H9 (cell line): Measurements from ENCODE around the gene CCDC7. TPM values are rescaled to one million over a fixed set of nuclear protein-coding genes. Genes with fewer than 3 reads are reported as not detected.

Experiments
- DNase-seq: peaks from one replicate; pipeline ENCODE4 v3.0.0-alpha.2; 2017
- H2AFZ ChIP-seq: one replicate; pipeline ENCODE4 v1.6.1; 2013; ENCODE audit warnings: mild to moderate bottlenecking, low read length, control low read depth, moderate library complexity
- H2AK5ac ChIP-seq: 2 replicates; pipeline ENCODE4 v1.6.1; 2013; ENCODE audit warnings: low read length, control low read depth, mixed read lengths; ENCODE audit not compliant: insufficient read length
- H2BK120ac ChIP-seq: one replicate; pipeline ENCODE4 v1.6.1; 2013; ENCODE audit warnings: low read depth, mild to moderate bottlenecking, low read length, control low read depth, inconsistent platforms; ENCODE audit not compliant: poor library complexity, severe bottlenecking
- H2BK12ac ChIP-seq: 2 replicates; pipeline ENCODE4 v1.6.1; 2013; ENCODE audit warnings: low read length, control low read depth, mixed read lengths, low read depth; ENCODE audit not compliant: insufficient read length
- H2BK15ac ChIP-seq: 2 replicates; pipeline ENCODE4 v1.6.1; 2013; ENCODE audit warnings: low read depth, low read length, control low read depth
- H2BK20ac ChIP-seq: one replicate; pipeline ENCODE4 v1.6.1; 2013; ENCODE audit warnings: low read depth, mild to moderate bottlenecking, low read length, control low read depth, inconsistent platforms; ENCODE audit not compliant: poor library complexity, severe bottlenecking
- H2BK5ac ChIP-seq: 2 replicates; pipeline ENCODE4 v1.6.1; 2013; ENCODE audit warnings: low read length, control low read depth, mixed read lengths; ENCODE audit not compliant: insufficient read length
- H3K14ac ChIP-seq: 2 replicates; pipeline ENCODE4 v1.6.1; 2013; ENCODE audit warnings: low read length, control low read depth; ENCODE audit not compliant: insufficient read depth
- H3K18ac ChIP-seq: 2 replicates; pipeline ENCODE4 v1.6.1; 2013; ENCODE audit warnings: low read depth, mild to moderate bottlenecking, mixed read lengths, low read length, control low read depth; ENCODE audit not compliant: insufficient read length
- H3K23ac ChIP-seq: 2 replicates; pipeline ENCODE4 v1.6.1; 2013; ENCODE audit warnings: low read length, control low read depth, mixed read lengths, low read depth; ENCODE audit not compliant: insufficient read length
- H3K23me2 ChIP-seq: 2 replicates; pipeline ENCODE4 v1.6.1; 2013; ENCODE audit warnings: low read depth, mild to moderate bottlenecking, mixed read lengths, low read length, control low read depth; ENCODE audit not compliant: insufficient read length, poor library complexity, severe bottlenecking
- H3K27ac ChIP-seq: 2 replicates; pipeline ENCODE4 v1.5.1; 2013; ENCODE audit warnings: low read length, control low read depth, mixed read lengths, low read depth; ENCODE audit not compliant: insufficient read length
- H3K27me3 ChIP-seq: 2 replicates; pipeline ENCODE4 v1.6.1; 2013; ENCODE audit warnings: low read length, control low read depth, inconsistent platforms; ENCODE audit not compliant: insufficient read depth
- H3K4ac ChIP-seq: 2 replicates; pipeline ENCODE4 v1.6.1; 2013; ENCODE audit warnings: low read depth, mild to moderate bottlenecking, control low read depth, inconsistent platforms, low read length, moderate library complexity
- H3K4me1 ChIP-seq: 2 replicates; pipeline ENCODE4 v1.6.1; 2013; ENCODE audit warnings: low read length, control low read depth, inconsistent platforms; ENCODE audit not compliant: insufficient read depth
- H3K4me2 ChIP-seq: 2 replicates; pipeline ENCODE4 v1.6.1; 2013; ENCODE audit warnings: low read length, control low read depth, mixed read lengths; ENCODE audit not compliant: insufficient read length, insufficient read depth
- H3K56ac ChIP-seq: 2 replicates; pipeline ENCODE4 v1.6.1; 2013; ENCODE audit warnings: low read depth, mild to moderate bottlenecking, mixed read lengths, low read length, control low read depth; ENCODE audit not compliant: insufficient read length
- H3K79me1 ChIP-seq: 2 replicates; pipeline ENCODE4 v1.6.1; 2013; ENCODE audit warnings: low read depth, mild to moderate bottlenecking, moderate library complexity, low read length, control low read depth, inconsistent platforms; ENCODE audit not compliant: insufficient read depth, poor library complexity, severe bottlenecking
- H3K79me2 ChIP-seq: 2 replicates; pipeline ENCODE4 v1.6.1; 2013; ENCODE audit warnings: low read length, control low read depth, inconsistent platforms; ENCODE audit not compliant: insufficient read depth
- H3K9ac ChIP-seq: 2 replicates; pipeline ENCODE4 v1.6.1; 2013; ENCODE audit warnings: low read length, control low read depth, mixed read lengths; ENCODE audit not compliant: insufficient read length; ENCODE audit errors: extremely low read depth
- H3K9me3 ChIP-seq: one replicate; pipeline ENCODE4 v1.6.1; 2013; ENCODE audit warnings: low read depth, low read length, inconsistent platforms; ENCODE audit not compliant: control insufficient read depth
- H3T11ph ChIP-seq: one replicate; pipeline ENCODE4 v1.6.1; 2013; ENCODE audit warnings: mild to moderate bottlenecking, low read length, control low read depth, inconsistent platforms
- H4K20me1 ChIP-seq: one replicate; pipeline ENCODE4 v1.6.1; 2013; ENCODE audit not compliant: control insufficient read depth, insufficient read length, insufficient read depth
- H4K5ac ChIP-seq: 2 replicates; pipeline ENCODE4 v1.6.1; 2013; ENCODE audit warnings: low read depth, mild to moderate bottlenecking, mixed read lengths, low read length, control low read depth; ENCODE audit not compliant: insufficient read length
- H4K8ac ChIP-seq: replicated peaks from 2 replicates; pipeline ENCODE4 v1.6.1; 2013; ENCODE audit warnings: low read length, control low read depth, mixed read lengths, low read depth; ENCODE audit not compliant: insufficient read length
- H4K91ac ChIP-seq: 2 replicates; pipeline ENCODE4 v1.6.1; 2013; ENCODE audit warnings: low read depth, mild to moderate bottlenecking, moderate library complexity, mixed read lengths, low read length, control low read depth; ENCODE audit not compliant: insufficient read length
- H3K27ac Mint-ChIP-seq, 3 experiments: 2 replicates in 2 of 3; 3 replicates in 1 of 3; pipeline ENCODE4 v1.8.0; 2020 to 2021; ENCODE audit warnings: mixed read lengths in 3 of 3, mild to moderate bottlenecking in 1 of 3, moderate library complexity in 1 of 3
- H3K27me3 Mint-ChIP-seq: 2 replicates; pipeline ENCODE4 v1.8.0; 2021; ENCODE audit warnings: low read depth, mild to moderate bottlenecking, moderate library complexity, mixed read lengths
- H3K36me3 Mint-ChIP-seq, 3 experiments: 2 replicates in 2 of 3; 3 replicates in 1 of 3; pipeline ENCODE4 v1.8.0; 2020 to 2021; ENCODE audit warnings: low read depth in 3 of 3, mixed read lengths in 3 of 3; ENCODE audit not compliant: insufficient read depth in 1 of 3
- H3K4me1 Mint-ChIP-seq, 2 experiments: 2 replicates each; pipeline ENCODE4 v1.8.0; 2020; ENCODE audit warnings: mixed read lengths in 2 of 2
- H3K4me3 Mint-ChIP-seq, 2 experiments: 2 replicates in 1 of 2; 3 replicates in 1 of 2; pipeline ENCODE4 v1.8.0; 2020 to 2021; ENCODE audit warnings: mild to moderate bottlenecking in 2 of 2, mixed read lengths in 2 of 2, moderate library complexity in 1 of 2
- H3K9me3 Mint-ChIP-seq, 2 experiments: 2 replicates in 1 of 2; 3 replicates in 1 of 2; pipeline ENCODE4 v1.8.0; 2020; ENCODE audit warnings: mild to moderate bottlenecking in 2 of 2, mixed read lengths in 2 of 2, moderate library complexity in 1 of 2
- CTCF ChIP-seq: fragments of 200-600 bp; sonication (generic); conservative IDR thresholded peaks from 3 replicates; pipeline ENCODE4 v1.8.0; 2021; ENCODE audit warnings: antibody characterized with exemption, mild to moderate bottlenecking
- total RNA-seq: library from RNA; stranded (reverse); gene quantifications from 2 replicates; pipeline ENCODE4 v1.2.1, GENCODE V29; 2021

The CCDC7 gene
- total RNA-seq, 1 experiment from 2014 or later = 1.6 TPM

- no peak for TF ChIP-seq CTCF
- Histone ChIP-seq H3K56ac (no peak overlapping the region), H3K79me1 (no peaks in the 10 kb centered on the region), H4K5ac (no peak overlapping the region), H2BK5ac (no peak overlapping the region), H3K23ac (no peak overlapping the region), H3K23me2 (no peaks in the 10 kb centered on the region), H4K91ac (no peak overlapping the region), H3K4me1 (0 out of 2 replicates have a peak, but pooled peaks cover 2% of the 10 kb centered on the region), H4K20me1 (no peaks in the 10 kb centered on the region), H3K27me3 (no peaks in the 10 kb centered on the region), H2BK20ac (no peak overlapping the region), H3K27ac (no peak overlapping the region), H3K18ac (no peak overlapping the region), H2BK120ac (no peak overlapping the region), H2BK15ac (no peak overlapping the region), H3T11ph (no peak overlapping the region), H3K9ac (no peak overlapping the region), H3K9me3 (no peaks in the 10 kb centered on the region), H2BK12ac (no peak overlapping the region), H3K4me2 (no peak overlapping the region), H3K4ac (no peak overlapping the region), H2AFZ (no peak overlapping the region), H4K8ac (no peak overlapping the region), H2AK5ac (no peak overlapping the region), H3K79me2 (no peaks in the 10 kb centered on the region), H3K14ac (no peak overlapping the region)
- no peaks in the 10 kb centered on the region for H3K9me3 Mint-ChIP-seq
- no peaks in the 10 kb centered on the region for H3K36me3 Mint-ChIP-seq
- peaks cover 7 to 9% of the 10 kb centered on the region in 2 experiments for H3K4me1 Mint-ChIP-seq
- H3K4me3 Mint-ChIP-seq = no peak overlapping the region
- no peak for DNase-seq
- H3K27me3 Mint-ChIP-seq = peaks cover 18% of the 10 kb centered on the region
- no peak overlapping the region; a peak in 1 of 7 replicates for H3K27ac Mint-ChIP-seq
Measured at GRCh38 chr10:32878646-32879045, 432.7 kb downstream of the CCDC7 start.
